ENCODE data around the gene EFNB3. TPM values are rescaled to one million over a fixed set of nuclear protein-coding genes. Genes with fewer than 3 reads are reported as not detected.

The EFNB3 gene
- total RNA-seq, 4 donors from 2014 or later, result 0.70 to 2.7 (median 1.9) TPM

DNA sequence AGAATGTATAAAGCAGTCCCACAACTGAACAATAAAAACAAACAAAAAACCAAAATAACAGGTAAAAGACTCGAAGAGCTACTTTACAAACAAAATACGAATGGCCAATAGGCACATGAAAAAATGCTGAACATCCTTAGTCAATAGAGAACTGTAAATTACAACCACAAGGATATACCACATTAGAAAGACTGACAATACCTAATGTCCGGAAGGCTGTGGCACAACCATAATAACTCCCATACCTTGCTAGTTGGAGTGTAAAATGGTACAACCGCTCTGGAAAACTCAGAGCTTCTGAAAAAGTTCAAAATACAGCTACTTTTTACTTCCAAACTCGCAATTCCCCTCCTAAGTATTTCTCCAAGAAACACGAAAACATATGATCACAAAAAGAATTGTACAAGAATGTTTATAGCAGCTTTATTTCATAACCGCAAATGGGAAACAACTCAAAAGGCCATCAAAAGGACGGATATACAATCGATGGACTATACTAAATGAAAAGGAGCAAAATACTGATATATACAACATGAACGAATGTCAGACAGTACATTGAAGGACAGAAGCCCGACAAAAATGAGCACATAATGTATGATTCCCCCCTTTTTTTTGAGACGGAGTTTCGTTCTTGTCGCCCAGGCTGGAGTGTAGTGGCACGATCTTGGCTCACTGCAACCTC is 20.0 kb upstream of the EFNB3 start:
- H3K9me3 ChIP-seq, result no peaks in the 10 kb centered on the region
- DNase-seq, result no peak
- peaks cover 0 to under 1% (median 0%) of the 10 kb centered on the region in 3 donors for H3K36me3 ChIP-seq
- TF ChIP-seq CTCF (IDR thresholded peaks at IDR 0.05) (no peak), POLR2A (IDR thresholded peaks at IDR 0.05) (no peak)
- peak overlapping the region; percentile 63 to 87 (median 78) for H3K4me3 ChIP-seq
- peaks cover 9 to 45% (median 24%) of the 10 kb centered on the region in 3 donors for H3K4me1 ChIP-seq
- peak overlapping the region; percentile 93 to 97 (median 94) for H3K27ac ChIP-seq
- intact Hi-C loops (cut with DNase I), result loop anchor here (5.0 kb wide), 1 partner anchor 93 kb away; the partner anchor contains the start of gene SOX15
- H3K27me3 ChIP-seq, result no peaks in the 10 kb centered on the region
- WGBS, 2 donors, result 32 to 33% methylated on average over 15 of the region's 15 CpGs

DNA sequence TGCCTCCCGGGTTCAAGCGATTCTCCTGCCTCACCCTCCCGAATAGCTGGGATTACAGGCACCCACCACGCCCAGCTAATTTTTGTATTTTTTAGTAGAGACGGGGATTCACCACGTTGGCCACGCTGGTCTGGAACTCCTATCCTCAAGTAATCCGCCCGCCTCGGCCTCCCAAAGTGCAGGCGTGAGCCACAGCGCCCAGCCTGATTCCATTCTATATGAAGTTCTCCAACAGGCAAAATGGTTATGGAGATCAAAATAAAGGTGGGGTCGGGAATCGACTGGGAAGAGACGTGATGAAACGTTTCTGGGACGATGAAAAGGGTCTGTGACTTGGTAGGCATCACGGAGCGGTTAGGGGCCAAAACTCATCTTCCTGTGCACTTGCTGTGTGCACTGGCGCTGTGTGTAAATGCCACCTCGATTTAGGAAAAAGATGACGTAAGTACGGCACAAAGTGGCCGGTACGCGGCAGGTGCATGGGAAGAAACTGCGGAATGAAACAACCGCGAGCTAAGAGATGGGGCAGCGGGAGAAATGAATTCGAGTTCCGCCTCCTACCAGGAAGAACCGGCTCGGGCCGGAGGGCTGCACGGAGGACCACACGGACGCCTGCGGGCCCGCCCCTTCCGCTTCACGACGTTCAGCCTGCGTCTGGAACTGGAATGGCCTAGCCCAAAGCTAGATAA is 19.3 kb upstream of the EFNB3 start:
- Histone ChIP-seq H3K4me3 (peak overlapping the region; percentile 63 to 87 (median 78)), H3K4me1 (peaks cover 9 to 49% (median 24%) of the 10 kb centered on the region in 3 donors), H3K36me3 (peaks cover 0 to 8% (median 0%) of the 10 kb centered on the region in 3 donors), H3K27ac (peak overlapping the region; percentile 93 to 97 (median 94)), H3K27me3 (no peaks in the 10 kb centered on the region), H3K9me3 (no peaks in the 10 kb centered on the region)
- peak; percentile 57 for DNase-seq
- 1 to 4% methylated on average over 39 to 44 of the region's 44 CpGs for whole genome bisulfite sequencing, 2 donors
- intact Hi-C loops (cut with DNase I), result no loop called here
- TF ChIP-seq CTCF (IDR thresholded peaks at IDR 0.05) (peak in 1 of 6 experiments; percentile 8), POLR2A (IDR thresholded peaks at IDR 0.05) (peak in 3 of 4 donors; percentile 26 to 68 (median 50))

DNA sequence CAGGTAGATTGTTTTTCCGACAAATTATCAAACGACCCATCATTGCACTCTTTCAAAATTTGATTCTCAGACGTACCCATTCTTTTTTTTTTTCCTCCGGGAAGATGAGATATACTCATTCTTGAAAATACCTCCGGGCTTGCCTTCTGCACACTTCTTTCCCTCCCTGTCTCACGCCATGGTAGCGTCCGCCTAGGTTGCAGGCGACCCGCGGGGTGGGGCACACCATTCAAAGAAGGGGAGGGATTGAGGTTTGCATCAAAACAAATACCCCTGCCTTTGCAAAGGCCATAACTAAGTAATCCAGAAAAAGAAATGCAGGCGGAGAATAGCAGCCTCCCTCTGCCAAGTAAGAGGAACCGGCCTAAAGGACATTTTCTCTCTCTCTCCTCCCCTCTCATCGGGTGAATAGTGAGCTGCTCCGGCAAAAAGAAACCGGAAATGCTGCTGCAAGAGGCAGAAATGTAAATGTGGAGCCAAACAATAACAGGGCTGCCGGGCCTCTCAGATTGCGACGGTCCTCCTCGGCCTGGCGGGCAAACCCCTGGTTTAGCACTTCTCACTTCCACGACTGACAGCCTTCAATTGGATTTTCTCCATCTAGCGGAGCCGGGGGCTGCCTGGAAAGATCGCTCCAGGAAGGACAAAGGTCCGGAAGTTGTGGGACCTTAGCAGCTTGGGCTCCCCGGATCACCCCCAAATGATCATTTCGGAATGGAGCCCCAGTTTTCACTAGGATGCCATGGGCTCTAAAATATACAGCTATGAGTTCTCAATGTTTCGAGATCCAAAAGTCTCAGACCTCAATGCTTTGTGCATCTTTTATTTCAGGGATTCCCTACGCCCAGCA is 18.6 kb upstream of the EFNB3 start:
- whole genome bisulfite sequencing, 2 donors, result 0 to 1% methylated on average over 25 to 29 of the region's 30 CpGs
- intact Hi-C loops (cut with DNase I), result no loop called here
- H3K4me3 ChIP-seq, result peak overlapping the region; percentile 63 to 87 (median 78)
- H3K9me3 ChIP-seq, result no peaks in the 10 kb centered on the region
- H3K27ac ChIP-seq, result peak overlapping the region; percentile 93 to 97 (median 94)
- H3K4me1 ChIP-seq, result peaks cover 9 to 49% (median 24%) of the 10 kb centered on the region in 3 donors
- peaks cover 0 to 13% (median 0%) of the 10 kb centered on the region in 3 donors for H3K36me3 ChIP-seq
- DNase-seq, result peak; percentile 41
- TF ChIP-seq POLR2A (IDR thresholded peaks at IDR 0.05), result peak in 3 of 4 donors; percentile 47 to 90 (median 78)
- peak in 1 of 6 experiments; percentile 16 for TF ChIP-seq CTCF (IDR thresholded peaks at IDR 0.05)
- H3K27me3 ChIP-seq, result no peaks in the 10 kb centered on the region

DNA sequence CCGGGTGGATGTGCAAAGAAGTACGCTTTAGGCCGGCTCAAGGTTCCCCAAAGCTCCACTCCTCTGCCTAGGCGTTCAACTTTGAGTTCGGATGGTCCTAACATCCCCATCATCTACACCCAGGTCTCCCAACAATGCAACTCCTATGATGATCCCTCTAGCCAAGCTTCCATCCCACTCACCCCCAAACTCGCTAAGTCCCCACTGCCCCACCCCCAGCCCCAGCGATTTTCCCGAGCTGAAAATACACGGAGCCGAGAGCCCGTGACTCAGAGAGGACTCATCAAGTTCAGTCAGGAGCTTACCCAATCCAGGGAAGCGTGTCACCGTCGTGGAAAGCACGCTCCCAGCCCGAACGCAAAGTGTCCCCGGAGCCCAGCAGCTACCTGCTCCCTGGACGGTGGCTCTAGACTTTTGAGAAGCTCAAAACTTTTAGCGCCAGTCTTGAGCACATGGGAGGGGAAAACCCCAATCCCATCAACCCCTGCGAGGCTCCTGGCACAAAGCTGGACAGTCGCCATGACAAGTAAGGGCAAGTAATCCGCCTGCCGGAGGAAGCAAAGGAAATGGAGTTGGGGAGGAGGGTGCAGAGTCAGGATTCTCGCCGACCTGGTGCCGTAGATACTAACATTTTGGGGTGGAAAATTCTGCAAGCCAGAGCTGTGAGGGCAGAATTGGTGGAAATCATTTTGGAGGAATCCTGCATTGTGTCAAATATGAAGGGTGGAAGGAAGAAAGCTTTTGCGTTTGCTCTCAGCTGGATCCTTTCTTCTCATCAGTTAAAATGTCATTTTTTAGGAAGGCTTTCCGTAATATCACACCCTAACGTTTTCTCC is 17.7 kb upstream of the EFNB3 start, which contains the start of gene TP53:
Gene TP53 (minus strand): TSS at position 419 of the 836 bp plus-strand sequence. CDS start 10,896 bp downstream, outside the sequence.
- Histone ChIP-seq H3K4me3 (peak within 1 kb of the TSS; percentile 63 to 87 (median 78)), H3K27ac (peak within 1 kb of the TSS; percentile 93 to 97 (median 94)), H3K36me3 (peaks cover 0 to 22% (median 0%) of the 10 kb centered on the region in 3 donors), H3K9me3 (no peaks in the 10 kb centered on the region), H3K27me3 (no peaks in the 10 kb centered on the region), H3K4me1 (peaks cover 9 to 49% (median 24%) of the 10 kb centered on the region in 3 donors)
- peak in 1 of 6 experiments; percentile 51 for TF ChIP-seq CTCF (IDR thresholded peaks at IDR 0.05)
- peak in 3 of 4 donors; percentile 56 to 82 (median 67) for TF ChIP-seq POLR2A (IDR thresholded peaks at IDR 0.05)
- DNase-seq, result peak; percentile 46
- intact Hi-C loops (cut with DNase I), result no loop called here
- 0 to 2% methylated on average over 16 to 24 of the region's 30 CpGs for WGBS, 2 donors
